ENCODE measurements around the gene CAMK2D.

CAMK2D gene

DNA sequence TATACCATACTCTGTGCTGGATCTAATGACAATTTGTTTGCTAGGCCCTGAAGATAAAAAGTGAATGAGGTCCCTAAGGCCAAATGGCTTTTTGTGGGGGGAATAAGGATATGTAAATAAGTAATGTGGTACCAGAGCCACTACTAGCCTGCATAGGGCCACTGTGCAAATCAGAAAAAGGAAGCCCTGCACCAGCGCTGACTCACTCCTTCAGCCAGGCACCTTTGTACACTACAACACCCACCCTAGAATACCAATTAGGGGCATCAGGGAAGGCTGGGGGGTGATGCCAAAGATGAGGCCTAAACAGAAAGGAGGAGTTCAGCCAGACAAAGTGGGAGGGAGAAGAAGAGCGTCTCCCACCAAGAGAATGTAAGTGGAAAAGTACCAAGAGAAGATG, 122.2 kb downstream of the CAMK2D start:
- no peaks in the 10 kb centered on the region for H3K27me3 ChIP-seq (ENCODE audit: control insufficient read depth, insufficient read depth, low read length)
- H3K27ac ChIP-seq (ENCODE audit: low read depth, low read length) = no peak overlapping the region
- H3K4me3 ChIP-seq (ENCODE audit: low read length) = no peak overlapping the region
- no peak overlapping the region for H3K9ac ChIP-seq (ENCODE audit: low read length)
- peaks cover 2% of the 10 kb centered on the region for H3K4me1 ChIP-seq (ENCODE audit: control insufficient read depth, insufficient read depth, low read length)
- H3K36me3 ChIP-seq (ENCODE audit: control insufficient read depth, insufficient read depth, low read length) = no peaks in the 10 kb centered on the region

DNA sequence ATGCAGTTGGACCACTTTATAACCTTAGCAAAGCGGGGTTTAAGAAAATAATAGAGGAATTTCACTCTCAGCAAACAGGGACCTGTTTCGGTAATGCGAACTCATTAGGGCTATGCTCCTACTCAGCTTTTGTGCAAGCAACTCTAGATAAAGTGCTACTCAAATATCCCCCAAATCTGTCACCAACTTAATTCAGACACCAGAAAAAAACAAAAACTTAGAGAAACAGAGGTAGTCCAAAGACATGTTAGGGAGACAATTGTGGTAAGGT, 123.0 kb downstream of the CAMK2D start:
- H3K27me3 ChIP-seq (ENCODE audit: control insufficient read depth, insufficient read depth, low read length) = no peaks in the 10 kb centered on the region
- H3K27ac ChIP-seq (ENCODE audit: low read depth, low read length) = no peak overlapping the region

DNA sequence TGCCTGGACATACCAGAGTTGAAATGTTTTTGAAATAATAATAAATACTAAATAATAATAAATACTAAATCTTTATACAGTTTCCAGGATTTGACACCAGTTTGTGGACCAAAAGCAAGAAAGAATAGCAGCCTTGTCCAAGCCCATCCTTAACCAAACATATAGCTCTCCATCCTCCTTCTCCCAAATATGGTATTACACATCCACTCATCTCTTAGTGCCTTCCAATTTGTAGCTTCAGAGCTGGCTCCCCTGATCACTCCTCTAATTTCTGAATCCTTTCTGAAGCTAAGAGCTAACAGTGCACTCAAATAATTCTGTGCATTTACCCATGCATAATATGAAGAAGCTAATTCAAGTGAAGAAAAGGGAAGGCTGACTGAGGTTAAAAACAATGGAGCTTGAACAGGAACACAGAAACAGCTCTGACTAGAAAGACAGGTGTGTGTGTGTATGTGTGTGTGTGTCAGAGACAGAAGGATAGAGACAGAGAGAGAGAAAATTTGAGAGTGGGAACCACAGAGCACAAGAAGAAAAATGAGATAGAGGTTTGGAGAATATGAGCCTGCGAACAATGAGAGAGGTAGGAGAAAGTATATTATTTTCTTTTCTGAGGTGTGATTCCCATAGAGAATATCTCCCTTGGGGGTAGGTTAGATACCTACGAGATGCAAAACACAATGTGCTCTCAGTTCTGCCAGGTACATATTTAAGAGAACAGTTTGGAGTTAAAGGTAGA, 123.5 kb downstream of the CAMK2D start:
- Histone ChIP-seq H3K27ac (ENCODE audit: low read depth, low read length) (no peak overlapping the region), H3K4me3 (ENCODE audit: low read length) (no peak overlapping the region), H3K36me3 (ENCODE audit: control insufficient read depth, insufficient read depth, low read length) (no peaks in the 10 kb centered on the region), H3K27me3 (ENCODE audit: control insufficient read depth, insufficient read depth, low read length) (no peaks in the 10 kb centered on the region), H3K9ac (ENCODE audit: low read length) (no peak overlapping the region), H3K4me1 (ENCODE audit: control insufficient read depth, insufficient read depth, low read length) (peaks cover 4% of the 10 kb centered on the region)

More for the DNA sequence above, 123.0 kb downstream of the CAMK2D start:
- Histone ChIP-seq H3K4me3 (ENCODE audit: low read length) (no peak overlapping the region), H3K9ac (ENCODE audit: low read length) (no peak overlapping the region), H3K36me3 (ENCODE audit: control insufficient read depth, insufficient read depth, low read length) (no peaks in the 10 kb centered on the region), H3K4me1 (ENCODE audit: control insufficient read depth, insufficient read depth, low read length) (peaks cover 4% of the 10 kb centered on the region)

DNA sequence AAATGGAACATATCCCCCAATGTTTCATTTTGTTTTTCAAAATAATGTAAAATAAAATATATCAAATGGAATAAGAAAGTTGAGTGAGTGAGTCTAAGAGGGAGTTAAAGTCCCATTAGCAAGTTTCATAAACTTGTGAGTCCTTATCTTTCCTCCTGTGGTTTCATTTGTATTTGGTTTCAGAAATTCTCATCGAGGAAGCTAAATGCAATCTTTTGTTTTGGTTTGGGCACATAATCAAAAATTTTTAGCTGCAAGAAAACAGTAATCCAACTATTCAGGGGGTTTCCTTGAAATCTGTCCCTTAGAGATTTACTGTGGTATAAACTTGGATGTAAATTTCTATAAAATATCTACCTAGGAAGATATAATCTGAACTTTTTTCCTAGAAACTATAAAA, 124.2 kb downstream of the CAMK2D start:
- Histone ChIP-seq H3K9ac (ENCODE audit: low read length) (no peak overlapping the region), H3K36me3 (ENCODE audit: control insufficient read depth, insufficient read depth, low read length) (no peaks in the 10 kb centered on the region), H3K27me3 (ENCODE audit: control insufficient read depth, insufficient read depth, low read length) (no peaks in the 10 kb centered on the region), H3K4me3 (ENCODE audit: low read length) (no peak overlapping the region), H3K4me1 (ENCODE audit: control insufficient read depth, insufficient read depth, low read length) (peaks cover 4% of the 10 kb centered on the region), H3K27ac (ENCODE audit: low read depth, low read length) (no peak overlapping the region)

DNA sequence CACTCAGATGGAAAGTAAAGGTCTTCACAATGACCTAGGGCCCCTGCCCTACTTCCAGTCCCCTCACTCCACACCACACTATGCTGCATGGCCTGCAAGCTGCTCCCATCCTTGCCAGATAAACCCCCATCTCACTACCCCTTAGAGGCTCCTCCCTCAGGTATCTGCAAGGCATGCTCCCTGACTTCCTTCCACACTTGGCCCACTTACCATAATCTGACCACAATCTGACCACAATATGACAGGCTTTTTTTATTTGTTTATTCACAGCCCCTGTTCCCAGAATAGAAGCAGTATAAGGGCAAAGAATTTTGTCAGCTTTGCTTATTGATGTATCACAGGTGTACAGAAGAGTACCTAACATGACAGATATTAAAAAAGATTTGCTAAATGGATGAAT, 124.7 kb downstream of the CAMK2D start:
- H3K9ac ChIP-seq (ENCODE audit: low read length) = no peak overlapping the region
- no peak overlapping the region for H3K27ac ChIP-seq (ENCODE audit: low read depth, low read length)
- peaks cover 4% of the 10 kb centered on the region for H3K4me1 ChIP-seq (ENCODE audit: control insufficient read depth, insufficient read depth, low read length)
- H3K36me3 ChIP-seq (ENCODE audit: control insufficient read depth, insufficient read depth, low read length) = no peaks in the 10 kb centered on the region
- H3K27me3 ChIP-seq (ENCODE audit: control insufficient read depth, insufficient read depth, low read length) = no peaks in the 10 kb centered on the region
- H3K4me3 ChIP-seq (ENCODE audit: low read length) = no peak overlapping the region

DNA sequence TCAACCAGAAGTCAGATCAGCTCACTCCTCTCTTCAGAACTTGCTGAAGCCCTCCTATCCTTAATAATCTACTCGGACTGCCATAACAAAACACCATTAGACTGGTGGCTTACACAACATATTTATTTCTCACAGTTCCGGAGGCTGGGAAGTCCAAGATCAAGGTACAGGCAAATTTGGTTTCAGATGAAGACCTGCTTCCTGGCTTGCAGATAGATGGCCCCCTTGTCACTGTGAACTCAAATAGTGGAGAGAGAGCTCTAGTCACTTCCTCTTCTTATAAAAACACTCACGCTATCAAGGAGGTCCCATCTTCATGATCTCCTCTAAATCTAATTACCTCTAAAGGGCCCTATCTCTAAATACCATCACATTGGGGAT, 125.1 kb downstream of the CAMK2D start:
- Histone ChIP-seq H3K27me3 (ENCODE audit: control insufficient read depth, insufficient read depth, low read length) (no peaks in the 10 kb centered on the region), H3K4me1 (ENCODE audit: control insufficient read depth, insufficient read depth, low read length) (peaks cover 4% of the 10 kb centered on the region), H3K9ac (ENCODE audit: low read length) (no peak overlapping the region), H3K36me3 (ENCODE audit: control insufficient read depth, insufficient read depth, low read length) (no peaks in the 10 kb centered on the region), H3K4me3 (ENCODE audit: low read length) (no peak overlapping the region), H3K27ac (ENCODE audit: low read depth, low read length) (no peak overlapping the region)

DNA sequence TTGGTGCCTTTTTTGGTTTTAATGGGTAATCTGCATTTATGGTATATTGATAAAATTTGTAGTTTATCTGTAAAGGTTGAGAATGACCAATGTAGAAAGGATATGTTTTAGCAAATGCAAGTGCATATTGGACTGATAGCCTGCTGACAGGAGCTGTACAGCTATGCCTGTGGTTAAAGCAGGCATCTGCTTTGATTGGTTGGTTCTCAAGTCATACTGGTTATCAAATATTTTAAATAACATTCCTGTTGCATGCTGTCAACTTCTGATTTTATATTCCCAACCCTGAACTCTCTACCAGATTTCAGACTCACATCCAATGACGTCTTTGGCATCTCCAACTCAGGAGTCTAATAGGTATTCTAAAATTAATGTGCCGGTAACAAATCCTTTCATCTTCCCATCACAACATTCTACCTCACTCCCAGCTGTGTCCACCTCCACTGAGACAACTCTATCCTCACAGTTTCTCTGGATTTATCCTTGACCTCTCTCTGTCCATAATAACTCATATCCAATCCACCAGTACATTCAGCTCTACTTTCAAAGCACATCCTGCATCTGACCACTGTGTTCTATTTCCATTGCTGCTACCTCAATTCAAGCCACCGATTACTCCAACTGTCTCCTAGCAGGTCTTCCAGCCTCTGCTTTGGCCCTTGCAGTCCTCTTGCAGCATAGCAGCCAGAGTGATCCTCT, 125.7 kb downstream of the CAMK2D start:
- Histone ChIP-seq H3K9ac (ENCODE audit: low read length) (no peak overlapping the region), H3K36me3 (ENCODE audit: control insufficient read depth, insufficient read depth, low read length) (no peaks in the 10 kb centered on the region), H3K27me3 (ENCODE audit: control insufficient read depth, insufficient read depth, low read length) (no peaks in the 10 kb centered on the region), H3K4me1 (ENCODE audit: control insufficient read depth, insufficient read depth, low read length) (peaks cover 4% of the 10 kb centered on the region), H3K4me3 (ENCODE audit: low read length) (no peak overlapping the region), H3K27ac (ENCODE audit: low read depth, low read length) (no peak overlapping the region)

DNA sequence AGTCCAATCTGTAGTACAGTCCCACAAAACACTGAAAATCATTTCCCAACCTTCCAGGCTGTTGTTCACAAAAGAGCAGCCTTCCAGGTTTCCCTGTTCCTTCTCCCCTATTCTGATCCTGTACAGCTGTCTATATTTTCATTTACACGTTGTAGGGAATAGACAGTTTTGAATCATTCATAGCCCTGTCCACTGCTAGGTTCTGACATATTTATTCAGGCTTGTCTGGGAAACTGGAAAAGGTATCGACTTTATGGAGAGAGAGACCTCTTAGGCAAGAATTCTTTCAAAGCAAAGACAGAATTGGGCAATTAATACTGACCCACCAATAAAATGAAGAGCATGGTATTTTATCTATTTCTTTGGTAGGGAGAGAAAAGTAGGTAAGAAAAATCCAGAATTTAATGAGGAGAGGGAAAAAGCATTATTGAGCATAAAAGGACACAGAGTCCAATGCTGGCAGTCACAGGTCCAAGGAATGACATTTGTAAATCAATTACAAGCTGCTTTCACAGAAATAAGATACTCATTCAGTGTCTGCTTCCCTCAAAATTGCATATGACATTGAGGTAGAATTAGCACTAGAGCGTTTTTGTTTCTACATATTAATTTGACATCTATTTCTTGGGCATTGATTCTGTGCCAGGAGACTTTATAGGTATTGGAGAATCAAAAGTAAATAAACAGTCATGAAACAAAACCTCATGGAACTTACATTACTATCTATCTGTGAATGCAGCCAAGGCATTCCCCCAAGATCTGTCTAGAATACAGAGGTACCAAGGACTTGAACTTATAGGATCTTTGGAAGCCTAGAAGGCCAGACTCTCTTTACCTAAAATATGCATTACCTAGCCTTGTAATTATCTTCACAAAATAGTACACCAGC, 127.2 kb downstream of the CAMK2D start:
- peaks cover 4% of the 10 kb centered on the region for H3K4me1 ChIP-seq (ENCODE audit: control insufficient read depth, insufficient read depth, low read length)
- H3K27me3 ChIP-seq (ENCODE audit: control insufficient read depth, insufficient read depth, low read length) = no peaks in the 10 kb centered on the region
- no peak overlapping the region for H3K27ac ChIP-seq (ENCODE audit: low read depth, low read length)
- H3K9ac ChIP-seq (ENCODE audit: low read length) = no peak overlapping the region
- H3K4me3 ChIP-seq (ENCODE audit: low read length) = no peak overlapping the region
- no peaks in the 10 kb centered on the region for H3K36me3 ChIP-seq (ENCODE audit: control insufficient read depth, insufficient read depth, low read length)

DNA sequence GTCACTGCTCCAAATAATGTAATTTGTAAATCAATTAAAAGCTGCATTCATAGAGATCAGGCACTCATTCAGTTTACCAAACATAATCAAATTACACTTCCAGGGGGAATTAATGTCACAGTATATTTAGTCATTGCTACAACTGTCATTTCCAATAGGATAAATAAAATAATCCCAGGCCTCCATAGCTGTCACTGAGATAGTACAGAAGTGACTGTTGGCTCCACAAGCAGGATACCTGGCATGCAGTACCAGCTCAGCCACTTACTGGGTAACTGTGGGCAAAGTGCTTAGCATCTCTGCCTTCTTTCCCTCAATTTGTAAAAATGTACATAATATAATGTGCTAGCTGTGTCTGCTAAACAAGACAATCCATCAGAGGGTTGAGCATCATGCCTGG, 128.1 kb downstream of the CAMK2D start:
- Histone ChIP-seq H3K4me1 (ENCODE audit: control insufficient read depth, insufficient read depth, low read length) (peaks cover 4% of the 10 kb centered on the region), H3K27me3 (ENCODE audit: control insufficient read depth, insufficient read depth, low read length) (no peaks in the 10 kb centered on the region), H3K4me3 (ENCODE audit: low read length) (no peak overlapping the region), H3K27ac (ENCODE audit: low read depth, low read length) (no peak overlapping the region), H3K36me3 (ENCODE audit: control insufficient read depth, insufficient read depth, low read length) (no peaks in the 10 kb centered on the region), H3K9ac (ENCODE audit: low read length) (no peak overlapping the region)

DNA sequence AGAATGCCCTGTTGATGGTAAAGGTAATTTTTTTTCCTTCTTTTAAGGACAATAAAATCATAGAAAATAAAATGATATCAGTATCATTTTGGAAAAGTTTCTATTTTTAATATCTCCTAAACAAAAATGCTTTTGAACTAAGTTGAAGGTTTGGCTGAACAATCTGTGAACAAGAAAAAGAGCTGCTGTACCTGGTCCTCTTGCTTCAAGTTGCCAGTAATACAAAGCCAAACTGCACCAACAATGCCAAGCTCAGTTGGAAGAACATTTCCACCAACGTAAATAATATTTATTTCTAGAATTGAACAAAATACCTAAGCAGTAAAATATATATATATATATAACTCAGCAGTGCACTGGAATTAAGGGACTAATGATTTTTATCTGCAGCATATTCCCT, 132.8 kb downstream of the CAMK2D start:
- Histone ChIP-seq H3K27me3 (ENCODE audit: control insufficient read depth, insufficient read depth, low read length) (no peaks in the 10 kb centered on the region), H3K36me3 (ENCODE audit: control insufficient read depth, insufficient read depth, low read length) (no peaks in the 10 kb centered on the region), H3K4me3 (ENCODE audit: low read length) (no peak overlapping the region), H3K27ac (ENCODE audit: low read depth, low read length) (no peak overlapping the region), H3K4me1 (ENCODE audit: control insufficient read depth, insufficient read depth, low read length) (peaks cover 2% of the 10 kb centered on the region), H3K9ac (ENCODE audit: low read length) (no peak overlapping the region)

DNA sequence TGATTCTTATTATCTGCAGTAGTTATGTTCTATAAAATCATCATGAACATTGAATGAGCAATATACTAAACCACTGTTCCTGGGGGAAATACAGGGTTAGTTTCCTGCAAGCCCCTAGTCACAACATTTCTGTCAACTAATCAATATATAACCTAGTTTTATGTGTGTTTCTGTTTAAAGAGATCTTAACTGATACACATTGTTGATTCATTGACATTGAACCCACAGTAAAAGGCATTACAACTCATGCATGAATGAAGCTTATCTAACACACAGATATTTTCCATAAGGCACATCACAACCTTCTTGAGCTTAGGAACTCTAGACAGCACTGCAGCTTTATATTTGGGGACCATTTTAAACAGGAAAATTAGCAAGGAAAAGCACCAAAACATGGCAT, 134.2 kb downstream of the CAMK2D start:
- Histone ChIP-seq H3K9ac (ENCODE audit: low read length) (no peak overlapping the region), H3K27me3 (ENCODE audit: control insufficient read depth, insufficient read depth, low read length) (no peaks in the 10 kb centered on the region), H3K27ac (ENCODE audit: low read depth, low read length) (no peak overlapping the region), H3K4me3 (ENCODE audit: low read length) (no peak overlapping the region), H3K4me1 (ENCODE audit: control insufficient read depth, insufficient read depth, low read length) (no peaks in the 10 kb centered on the region), H3K36me3 (ENCODE audit: control insufficient read depth, insufficient read depth, low read length) (no peaks in the 10 kb centered on the region)

DNA sequence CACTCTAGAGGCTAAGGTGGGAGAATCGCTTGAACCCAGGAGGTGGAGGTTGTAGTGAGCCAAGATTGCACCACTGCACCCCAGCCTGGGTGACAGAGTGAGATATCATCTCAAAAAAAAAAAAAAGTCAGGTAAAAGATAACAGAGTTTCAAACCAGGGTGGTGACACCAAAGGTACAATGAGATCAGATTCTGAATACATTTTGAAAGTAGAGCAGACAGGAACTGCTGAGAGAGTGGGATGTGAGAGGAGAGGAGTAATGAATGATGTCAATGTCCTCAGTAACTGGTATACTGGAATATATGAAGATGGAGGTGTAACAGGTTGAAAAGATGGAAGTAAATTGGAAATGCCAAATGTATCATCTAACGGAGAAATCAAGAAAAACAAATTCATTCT, 135.6 kb downstream of the CAMK2D start:
- Histone ChIP-seq H3K27ac (ENCODE audit: low read depth, low read length) (no peak overlapping the region), H3K4me3 (ENCODE audit: low read length) (no peak overlapping the region), H3K36me3 (ENCODE audit: control insufficient read depth, insufficient read depth, low read length) (no peaks in the 10 kb centered on the region), H3K4me1 (ENCODE audit: control insufficient read depth, insufficient read depth, low read length) (no peaks in the 10 kb centered on the region), H3K9ac (ENCODE audit: low read length) (no peak overlapping the region), H3K27me3 (ENCODE audit: control insufficient read depth, insufficient read depth, low read length) (no peaks in the 10 kb centered on the region)

Measured in rectal smooth muscle tissue (tissue), 1 donor.